Spleen (tissue), 11 donors: ENCODE data around the gene SNX30. TPM values are rescaled to one million over a fixed set of nuclear protein-coding genes. Genes with fewer than 3 reads are reported as not detected.

ENCODE experiments used
- DNase-seq: peaks from one replicate; pipeline ENCODE4 v3.0.0-alpha.2; 2020
- H3K27ac ChIP-seq, 8 donors: fragments of 200-600 bp; sonication (generic) in 7 of 8; 1 replicate in 4 of 8; 2 replicates in 4 of 8; pipeline versions ENCODE4 v1.5.0 to v1.8.0; 2016 to 2021; ENCODE audit warnings: inconsistent platforms in 4 of 8, mild to moderate bottlenecking in 4 of 8, moderate library complexity in 1 of 8
- H3K27me3 ChIP-seq, 7 donors: fragments of 200-600 bp; sonication (generic) in 6 of 7; replicated peaks in 1 of 7; 1 replicate in 4 of 7; 2 replicates in 3 of 7; pipeline versions ENCODE4 v1.5.0 to v1.8.0; 2016 to 2021; ENCODE audit warnings: inconsistent platforms in 3 of 7, mild to moderate bottlenecking in 1 of 7
- H3K36me3 ChIP-seq, 6 donors: fragments of 200-600 bp; sonication (generic) in 5 of 6; 1 replicate in 4 of 6; 2 replicates in 2 of 6; pipeline versions ENCODE4 v1.5.0 to v1.8.0; 2016 to 2021; ENCODE audit warnings: inconsistent platforms in 2 of 6
- H3K4me1 ChIP-seq, 6 donors: fragments of 200-600 bp; sonication (generic) in 5 of 6; 1 replicate in 3 of 6; 2 replicates in 3 of 6; pipeline versions ENCODE4 v1.5.0 to v1.8.0; 2016 to 2021; ENCODE audit warnings: inconsistent platforms in 3 of 6
- H3K4me3 ChIP-seq, 8 donors: fragments of 200-600 bp; sonication (generic) in 7 of 8; 1 replicate in 4 of 8; 2 replicates in 4 of 8; pipeline versions ENCODE4 v1.5.0 to v1.8.0; 2016 to 2021; ENCODE audit warnings: inconsistent platforms in 4 of 8, mild to moderate bottlenecking in 4 of 8, moderate library complexity in 2 of 8
- H3K9me3 ChIP-seq, 8 donors: fragments of 200-600 bp; sonication (generic) in 7 of 8; 1 replicate in 4 of 8; 2 replicates in 4 of 8; pipeline versions ENCODE4 v1.5.0 to v1.8.0; 2016 to 2021; ENCODE audit warnings: inconsistent platforms in 4 of 8
- CTCF ChIP-seq, 11 experiments: fragments of 200-600 bp in 7 of 11; fragments of 450-650 bp in 4 of 11; sonication (generic) in 4 of 11; IDR thresholded peaks in 8 of 11; conservative IDR thresholded peaks in 3 of 11; 1 replicate in 7 of 11; 2 replicates in 4 of 11; pipeline versions ENCODE4 v1.4.0 to v1.8.0; 2016 to 2021; ENCODE audit warnings: antibody characterized with exemption in 11 of 11, inconsistent platforms in 4 of 11, mild to moderate bottlenecking in 1 of 11
- POLR2A ChIP-seq, 3 donors: fragments of 450-650 bp; IDR thresholded peaks; one replicate each; pipeline ENCODE4 v1.5.1; 2017; ENCODE audit warnings: antibody characterized with exemption in 3 of 3, mild to moderate bottlenecking in 1 of 3
- POLR2AphosphoS5 ChIP-seq, 3 donors: sonication (generic); formaldehyde crosslinking; IDR thresholded peaks; one replicate each; pipeline ENCODE4 v1.5.1; 2017; ENCODE audit warnings: antibody characterized with exemption in 3 of 3
- WGBS, 5 donors: extraction: QIAGEN DNeasy Blood & Tissue Kit in 3 of 5; methylation state at CpG; one replicate each; pipeline versions ENCODE4 v1.1.5 to v1.1.7; 2013 to 2018; 5-methylcytosine and 5-hydroxymethylcytosine counted together
- intact Hi-C: fragments of 100-400 bp; cut with DNase I; formaldehyde crosslinking; loops from one replicate; pipeline ENCODE4 v1.15.0; 2023; ENCODE audit warnings: low total_unique reads
- polyA plus RNA-seq, 3 donors: library from polyadenylated mRNA; stranded (reverse); fragments of 200-250 nt; gene quantifications; one replicate each; pipeline ENCODE4 v1.2.1, GENCODE V29; 2013
- total RNA-seq, 7 donors: library from RNA; depleted of rRNA in 3 of 7; stranded (reverse); fragments of >200 nt in 3 of 7; fragmentation: NEBNext Ultra II Directional in 4 of 7; extraction: Animal tissue kit (Norgen Biotek cat#: 25700) in 4 of 7; gene quantifications; one replicate each; pipeline versions ENCODE4 v1.1.0 to v1.2.1, GENCODE V29; 2016 to 2021
- donor health status: healthy with polysubstance abuse.
- donor health status: DM: no; HTN: no; CAD: no; lungs with moderate emphysema.
- donor health status: DM: no; HTN: no; CAD: no.
- donor health status: Bipolar disorder and iron deficiency.
- donor health status: healthy.
- donor health status: DM: no; HTN: no; CAD: no.
- donor health status: DM: yes; HTN: yes; CAD: no.

Gene SNX30
- total and polyA plus RNA-seq, 10 donors: 1.2 to 23.3 (median 14.6) TPM

- Histone ChIP-seq H3K4me3 (no peak overlapping the region), H3K36me3 (no peaks in the 10 kb centered on the region), H3K4me1 (peaks cover 0 to 34% (median 0%) of the 10 kb centered on the region in 6 donors), H3K27ac (no peak overlapping the region), H3K9me3 (peaks cover 0 to 13% (median 10%) of the 10 kb centered on the region in 8 donors), H3K27me3 (no peaks in the 10 kb centered on the region)
- no peak for DNase-seq
- 77 to 84% (median 79%) methylated on average over 5 of the region's 5 CpGs for WGBS, 5 donors
- TF ChIP-seq POLR2A (IDR thresholded peaks at IDR 0.05) (no peak), CTCF (IDR thresholded peaks at IDR 0.05 in 8 of 11, conservative IDR thresholded peaks at IDR 0.05 in 3 of 11) (no peak), POLR2AphosphoS5 (IDR thresholded peaks at IDR 0.05) (no peak)
- intact Hi-C loops: no loop called here
Observed at GRCh38 chr9:112764344-112764743, 13.8 kb downstream of the SNX30 start.

GRCh38 chr9:112764837-112765236 is 14.3 kb downstream of the SNX30 start:
- 75 to 85% (median 80%) methylated on average over 7 of the region's 7 CpGs for WGBS, 5 donors
- H3K36me3 ChIP-seq: no peaks in the 10 kb centered on the region
- H3K27ac ChIP-seq: no peak overlapping the region
- H3K4me3 ChIP-seq: no peak overlapping the region
- no peak for DNase-seq
- H3K9me3 ChIP-seq: peaks cover 0 to 13% (median 10%) of the 10 kb centered on the region in 8 donors
- intact Hi-C loops: no loop called here
- no peaks in the 10 kb centered on the region for H3K27me3 ChIP-seq
- TF ChIP-seq POLR2AphosphoS5 (IDR thresholded peaks at IDR 0.05): no peak
- TF ChIP-seq CTCF (IDR thresholded peaks at IDR 0.05 in 8 of 11, conservative IDR thresholded peaks at IDR 0.05 in 3 of 11): no peak
- TF ChIP-seq POLR2A (IDR thresholded peaks at IDR 0.05): no peak
- peaks cover 0 to 29% (median 0%) of the 10 kb centered on the region in 6 donors for H3K4me1 ChIP-seq

GRCh38 chr9:112765281-112765680 is 14.7 kb downstream of the SNX30 start:
- TF ChIP-seq POLR2AphosphoS5 (IDR thresholded peaks at IDR 0.05) (no peak), CTCF (IDR thresholded peaks at IDR 0.05 in 8 of 11, conservative IDR thresholded peaks at IDR 0.05 in 3 of 11) (no peak), POLR2A (IDR thresholded peaks at IDR 0.05) (no peak)
- H3K27me3 ChIP-seq: no peaks in the 10 kb centered on the region
- no peaks in the 10 kb centered on the region for H3K36me3 ChIP-seq
- intact Hi-C loops: no loop called here
- DNase-seq: no peak
- WGBS, 5 donors: 92 to 100% (median 96%) methylated on average over 1 of the region's 1 CpG
- H3K4me3 ChIP-seq: no peak overlapping the region
- no peak overlapping the region for H3K27ac ChIP-seq
- H3K4me1 ChIP-seq: peaks cover 0 to 25% (median 0%) of the 10 kb centered on the region in 6 donors
- peaks cover 0 to 13% (median 10%) of the 10 kb centered on the region in 8 donors for H3K9me3 ChIP-seq

GRCh38 chr9:112771359-112772214 is 21.0 kb downstream of the SNX30 start:
- Histone ChIP-seq H3K9me3 (peaks cover 0 to 3% (median 2%) of the 10 kb centered on the region in 8 donors), H3K4me1 (peaks cover 0 to 44% (median 23%) of the 10 kb centered on the region in 6 donors), H3K36me3 (no peaks in the 10 kb centered on the region), H3K27me3 (no peaks in the 10 kb centered on the region), H3K27ac (peak overlapping the region in 5 of 8 donors; percentile 23 to 66 (median 52)), H3K4me3 (no peak overlapping the region)
- 46 to 54% (median 51%) methylated on average over 8 of the region's 8 CpGs for WGBS, 5 donors
- TF ChIP-seq POLR2AphosphoS5 (IDR thresholded peaks at IDR 0.05): peak in 1 of 3 donors; percentile 29
- TF ChIP-seq CTCF (IDR thresholded peaks at IDR 0.05 in 8 of 11, conservative IDR thresholded peaks at IDR 0.05 in 3 of 11): no peak
- TF ChIP-seq POLR2A (IDR thresholded peaks at IDR 0.05): no peak
- DNase-seq: no peak
- intact Hi-C loops: no loop called here
